HG03469 (cell line): ENCODE data around the gene BICD1.

Experiments used
- ATAC-seq: cut with Tn5 transposase; IDR thresholded peaks from one replicate; pipeline ENCODE4 v1.9.1; 2021; ENCODE audit warnings: mild to moderate bottlenecking, moderate library complexity, moderate number of reproducible peaks; ENCODE audit not compliant: unreplicated experiment

Gene BICD1

DNA sequence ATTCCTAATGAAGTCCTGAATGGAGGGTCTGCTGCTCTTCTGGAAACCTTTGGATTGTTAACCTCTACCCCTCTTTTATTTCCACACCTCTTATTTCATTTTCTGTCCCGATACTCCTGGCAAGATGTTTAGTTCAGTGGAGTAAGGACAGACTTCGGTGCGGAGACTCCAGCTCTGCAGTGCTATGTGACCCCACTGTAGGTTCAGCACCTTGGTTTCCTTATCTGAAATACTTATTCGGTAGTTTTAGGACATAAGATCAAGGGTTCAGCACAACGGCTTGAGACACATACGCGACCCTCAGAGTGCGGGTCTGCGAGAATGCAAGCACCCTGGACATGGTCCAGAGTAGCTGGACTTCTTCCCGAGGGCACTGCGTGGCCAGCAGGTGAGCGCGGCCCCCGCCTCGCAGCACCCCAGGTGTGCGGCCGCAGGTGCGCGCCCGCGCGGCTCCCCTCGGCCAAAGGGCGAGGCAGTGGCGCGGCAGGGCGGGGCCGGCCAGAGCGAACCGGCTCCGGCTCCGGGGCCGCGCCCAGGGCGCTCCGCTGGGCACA lies 292.2 kb downstream of the BICD1 start:
- no peak for ATAC-seq

DNA sequence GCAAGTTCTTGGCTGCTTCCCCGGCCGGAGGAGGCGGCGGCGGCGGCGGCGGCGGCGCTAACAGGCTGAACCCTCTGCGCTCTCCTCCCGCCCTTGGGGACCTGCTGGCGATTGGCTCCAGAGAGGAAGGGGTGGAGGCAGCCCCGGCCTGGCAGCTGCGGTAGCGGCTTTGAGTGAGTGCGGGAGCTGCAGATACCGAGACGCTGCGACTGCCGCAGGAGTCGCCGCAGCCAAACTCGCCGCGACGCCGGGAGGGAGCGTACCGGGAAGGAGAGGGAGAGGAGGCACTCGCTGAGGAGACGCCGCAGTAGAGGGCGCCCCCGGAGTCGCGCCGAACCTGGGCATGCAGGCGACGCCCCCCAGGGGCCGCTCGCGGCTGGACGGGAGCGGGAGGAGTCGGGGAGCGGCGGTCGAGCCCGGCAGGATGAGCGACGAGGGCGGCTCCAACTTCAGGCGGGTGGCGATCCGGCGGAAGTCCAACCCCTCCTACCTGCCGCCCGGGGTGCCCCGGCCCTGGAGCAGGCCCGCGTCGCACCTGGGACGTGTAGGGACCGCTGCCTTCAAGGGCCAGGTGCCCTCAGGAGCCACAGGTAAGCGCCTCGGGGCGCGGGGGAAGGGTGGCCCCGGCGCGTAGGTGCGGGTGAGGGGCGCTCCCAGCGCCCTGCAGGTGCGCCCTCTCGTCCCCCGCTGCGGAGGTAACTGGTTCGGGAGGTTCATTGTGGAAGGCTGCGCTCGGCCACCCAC lies 292.9 kb downstream of the BICD1 start, which contains the start of gene FGD4:
TSS of gene FGD4 (plus strand) at position 189 of the 744 bp plus-strand sequence.
- ATAC-seq: peak; percentile 68

DNA sequence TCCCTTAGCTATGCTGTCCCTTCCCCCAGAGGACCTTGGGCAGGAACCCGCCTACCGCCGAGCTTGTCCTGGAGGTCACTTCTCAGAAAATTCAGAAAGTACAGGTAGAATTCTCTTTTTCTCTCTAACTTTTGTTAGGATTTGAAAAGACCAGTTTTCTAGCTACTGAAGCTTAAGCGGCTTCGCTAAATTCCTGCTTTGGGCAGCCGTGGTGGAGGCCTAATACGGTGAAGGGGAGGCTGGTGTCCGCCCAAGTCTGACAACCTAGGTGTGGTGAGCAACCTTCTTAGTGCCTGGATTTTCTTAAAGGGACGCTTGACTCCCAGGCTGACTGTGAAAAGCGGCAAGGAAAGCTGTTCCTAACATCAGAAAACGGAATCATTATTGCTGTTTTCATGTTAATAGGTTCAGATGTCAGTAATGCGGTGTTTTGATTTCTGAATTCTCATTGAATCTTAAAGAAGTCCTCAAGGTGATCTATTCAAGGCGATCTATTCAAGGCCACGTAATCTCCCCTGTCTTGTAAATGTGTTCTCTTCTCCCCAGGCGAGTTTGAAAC lies 293.5 kb downstream of the BICD1 start:
- ATAC-seq: no peak

- no peak for ATAC-seq
Measured at GRCh38 chr12:32400866-32401265, 294.2 kb downstream of the BICD1 start.

DNA sequence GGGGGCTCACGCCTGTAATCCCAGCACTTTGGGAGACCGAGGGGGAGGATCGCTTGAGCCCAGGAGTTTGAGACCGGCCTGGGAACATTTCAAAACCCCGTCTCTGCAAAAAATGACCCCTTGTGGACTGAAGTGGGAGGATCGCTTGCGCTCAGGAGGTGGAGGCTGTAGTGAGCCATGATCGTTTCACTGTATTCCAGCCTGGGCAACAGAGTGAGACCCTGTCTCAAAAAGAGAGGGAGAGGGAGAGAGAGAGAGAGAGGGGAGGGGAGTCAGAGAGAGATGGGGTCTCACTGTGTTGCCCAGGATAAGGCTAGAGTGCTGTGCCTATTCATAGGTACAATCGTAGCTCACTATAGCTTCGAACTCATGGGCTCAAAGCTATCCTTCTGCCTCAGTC lies 295.5 kb downstream of the BICD1 start:
- ATAC-seq: no peak

GRCh38 chr12:32402946-32403345 lies 296.3 kb downstream of the BICD1 start:
- ATAC-seq: no peak

GRCh38 chr12:32407795-32408194 lies 301.1 kb downstream of the BICD1 start:
- ATAC-seq: no peak

- ATAC-seq: no peak
Measured at GRCh38 chr12:32413412-32413811, 306.8 kb downstream of the BICD1 start.

DNA sequence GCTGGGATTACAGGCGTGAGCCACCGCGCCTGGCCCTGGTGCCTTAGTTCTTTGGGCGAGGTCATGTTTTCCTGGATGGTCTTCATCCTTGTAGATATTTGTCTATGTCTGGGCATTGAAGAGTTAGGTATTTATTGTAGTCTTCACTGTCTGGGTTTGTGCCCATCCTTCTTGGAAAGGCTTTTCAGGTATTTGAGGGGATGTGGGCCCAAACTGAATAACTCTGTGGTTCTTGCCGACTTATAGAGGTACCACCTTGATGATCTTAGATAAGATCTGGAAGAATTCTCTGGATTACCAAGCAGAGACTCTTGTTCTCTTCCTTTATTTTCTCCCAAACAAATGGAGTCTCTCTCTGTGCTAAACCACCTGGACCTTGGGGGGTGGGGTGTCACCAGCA lies 311.6 kb downstream of the BICD1 start:
- no peak for ATAC-seq

- ATAC-seq: no peak
Measured at GRCh38 chr12:32418903-32419519, 312.4 kb downstream of the BICD1 start.

- ATAC-seq: peak; percentile 75
Measured at GRCh38 chr12:32419520-32419960, 312.9 kb downstream of the BICD1 start.

- ATAC-seq: no peak
Measured at GRCh38 chr12:32420356-32420755, 313.7 kb downstream of the BICD1 start.

GRCh38 chr12:32423559-32423958 lies 316.9 kb downstream of the BICD1 start:
- ATAC-seq: no peak

DNA sequence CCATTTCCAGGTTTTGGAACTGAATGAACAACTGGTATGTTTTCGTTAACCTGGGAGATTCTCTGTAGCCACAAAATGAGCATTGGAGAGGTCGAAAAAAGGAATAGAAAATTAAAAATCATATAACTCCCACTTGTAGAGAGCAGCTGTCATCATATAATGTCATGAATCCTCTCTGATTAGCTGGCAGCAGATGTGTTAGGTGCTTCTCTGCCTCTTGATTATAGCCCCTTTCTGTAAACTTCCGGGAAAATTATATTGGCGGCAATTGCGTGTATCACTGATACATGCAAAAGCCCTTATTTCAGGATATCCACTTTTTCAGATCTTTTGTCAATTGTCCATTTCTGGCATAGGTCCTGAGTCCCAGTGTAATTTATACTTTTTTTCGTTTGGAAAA lies 324.4 kb downstream of the BICD1 start:
- ATAC-seq: no peak
